Prostate gland (tissue), 2 donors: Measurements from ENCODE around the gene CABP7. TPM values are rescaled to one million over a fixed set of nuclear protein-coding genes. Genes with fewer than 3 reads are reported as not detected.

Experiments
- DNase-seq: peaks from one replicate; pipeline ENCODE4 v3.0.0-alpha.2; 2019; ENCODE audit warnings: low spot score
- H3K27ac ChIP-seq, 2 donors: fragments of 200-600 bp; sonication (generic); 2 replicates each; pipeline ENCODE4 v1.5.1; 2017 to 2019
- H3K27me3 ChIP-seq: fragments of 200-600 bp; sonication (generic); replicated peaks from 2 replicates; pipeline ENCODE4 v1.5.1; 2019; ENCODE audit not compliant: insufficient read depth
- H3K36me3 ChIP-seq, 2 donors: fragments of 200-600 bp; sonication (generic); 1 replicate in 1 of 2; 2 replicates in 1 of 2; pipeline versions ENCODE4 v1.5.1 to v1.8.1; 2017 to 2019
- H3K4me1 ChIP-seq: fragments of 200-600 bp; sonication (generic); replicated peaks from 2 replicates; pipeline ENCODE4 v1.5.1; 2019
- H3K4me3 ChIP-seq, 2 donors: fragments of 200-600 bp; sonication (generic); 2 replicates each; pipeline ENCODE4 v1.5.1; 2017 to 2019
- H3K9me3 ChIP-seq: fragments of 200-600 bp; sonication (generic); 2 replicates; pipeline ENCODE4 v1.5.1; 2017
- POLR2A ChIP-seq: fragments of 450-650 bp; IDR thresholded peaks from one replicate; pipeline ENCODE4 v1.6.1; 2016; ENCODE audit warnings: antibody characterized with exemption, mild to moderate bottlenecking
- POLR2AphosphoS5 ChIP-seq: sonication (generic); formaldehyde crosslinking; IDR thresholded peaks from one replicate; pipeline ENCODE4 v1.6.1; 2017; ENCODE audit warnings: antibody characterized with exemption
- WGBS: methylation state at CpG from one replicate; pipeline ENCODE4 v1.1.5; 2018; 5-methylcytosine and 5-hydroxymethylcytosine counted together
- intact Hi-C: fragments of 100-400 bp; cut with DNase I; formaldehyde crosslinking; loops from one replicate; pipeline ENCODE4 v1.14.2; 2022
- total RNA-seq, 2 donors: library from RNA; depleted of rRNA; stranded (reverse); fragments of >200 nt; gene quantifications; one replicate each; pipeline ENCODE4 v1.1.0, GENCODE V29; 2016
- TF ChIP-seq, protein P1 (sequence below), 4 experiments: fragments of 200-600 bp in 2 of 4; fragments of 450-650 bp in 2 of 4; sonication (generic) in 2 of 4; IDR thresholded peaks; 1 replicate in 3 of 4; 2 replicates in 1 of 4; pipeline ENCODE4 v1.5.1; 2016 to 2019; ENCODE audit warnings: antibody characterized with exemption in 4 of 4, mild to moderate bottlenecking in 2 of 4, moderate library complexity in 2 of 4

CABP7 gene
- total RNA-seq, 2 donors from 2014 or later: 1.5 TPM; not detected in 1

GRCh38 chr22:29769723-29770321 is 50.0 kb downstream of the CABP7 start:
- H3K4me3 ChIP-seq: no peak overlapping the region
- H3K27me3 ChIP-seq: no peaks in the 10 kb centered on the region
- DNase-seq: no peak
- H3K9me3 ChIP-seq: no peaks in the 10 kb centered on the region
- no peak for TF ChIP-seq POLR2AphosphoS5
- TF ChIP-seq, protein P1, sequence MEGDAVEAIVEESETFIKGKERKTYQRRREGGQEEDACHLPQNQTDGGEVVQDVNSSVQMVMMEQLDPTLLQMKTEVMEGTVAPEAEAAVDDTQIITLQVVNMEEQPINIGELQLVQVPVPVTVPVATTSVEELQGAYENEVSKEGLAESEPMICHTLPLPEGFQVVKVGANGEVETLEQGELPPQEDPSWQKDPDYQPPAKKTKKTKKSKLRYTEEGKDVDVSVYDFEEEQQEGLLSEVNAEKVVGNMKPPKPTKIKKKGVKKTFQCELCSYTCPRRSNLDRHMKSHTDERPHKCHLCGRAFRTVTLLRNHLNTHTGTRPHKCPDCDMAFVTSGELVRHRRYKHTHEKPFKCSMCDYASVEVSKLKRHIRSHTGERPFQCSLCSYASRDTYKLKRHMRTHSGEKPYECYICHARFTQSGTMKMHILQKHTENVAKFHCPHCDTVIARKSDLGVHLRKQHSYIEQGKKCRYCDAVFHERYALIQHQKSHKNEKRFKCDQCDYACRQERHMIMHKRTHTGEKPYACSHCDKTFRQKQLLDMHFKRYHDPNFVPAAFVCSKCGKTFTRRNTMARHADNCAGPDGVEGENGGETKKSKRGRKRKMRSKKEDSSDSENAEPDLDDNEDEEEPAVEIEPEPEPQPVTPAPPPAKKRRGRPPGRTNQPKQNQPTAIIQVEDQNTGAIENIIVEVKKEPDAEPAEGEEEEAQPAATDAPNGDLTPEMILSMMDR (IDR thresholded peaks at IDR 0.05): no peak
- no peak for TF ChIP-seq POLR2A
- peaks cover 4 to 6% of the 10 kb centered on the region in 2 donors for H3K36me3 ChIP-seq
- H3K27ac ChIP-seq: no peak overlapping the region
- intact Hi-C loops: loop anchor here (10.0 kb wide), 1 partner anchor 115 kb away; the partner anchor contains the start of gene MTMR3
- H3K4me1 ChIP-seq: peaks cover 11% of the 10 kb centered on the region
- WGBS: 72% methylated on average over 2 of the region's 2 CpGs

DNA sequence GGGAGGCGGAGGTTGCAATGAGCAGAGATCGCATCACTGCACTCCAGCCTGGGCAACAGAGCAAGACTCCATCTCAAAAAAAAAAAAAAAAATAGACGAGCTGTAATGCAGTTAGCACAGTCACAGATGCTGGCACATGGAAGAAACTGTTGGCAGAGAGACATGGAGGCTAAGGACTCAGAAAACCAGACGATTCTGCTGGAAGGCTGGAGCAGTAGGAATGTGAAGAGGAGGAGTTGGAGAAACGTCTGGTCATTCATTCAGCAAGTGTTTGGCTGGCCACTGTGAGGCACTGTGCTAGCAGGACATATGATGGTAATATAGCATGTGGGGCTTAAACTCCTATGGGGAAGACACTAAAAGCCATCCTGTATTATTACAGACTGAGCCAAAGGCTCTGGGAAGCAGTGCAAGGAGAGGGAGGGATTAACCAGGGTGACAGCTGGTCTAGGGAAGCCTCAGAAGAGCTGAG is 52.4 kb downstream of the CABP7 start:
- Histone ChIP-seq H3K4me1 (peaks cover 11% of the 10 kb centered on the region), H3K4me3 (no peak overlapping the region), H3K27ac (no peak overlapping the region), H3K27me3 (no peaks in the 10 kb centered on the region), H3K9me3 (no peaks in the 10 kb centered on the region), H3K36me3 (peaks cover 4 to 6% of the 10 kb centered on the region in 2 donors)
- WGBS: 47% methylated on average over 5 of the region's 5 CpGs
- intact Hi-C loops: no loop called here
- TF ChIP-seq POLR2A (no peak), POLR2AphosphoS5 (peak; percentile 13)
- TF ChIP-seq, protein P1 (IDR thresholded peaks at IDR 0.05): peak in 2 of 4 experiments; percentile 33 to 40
- no peak for DNase-seq

DNA sequence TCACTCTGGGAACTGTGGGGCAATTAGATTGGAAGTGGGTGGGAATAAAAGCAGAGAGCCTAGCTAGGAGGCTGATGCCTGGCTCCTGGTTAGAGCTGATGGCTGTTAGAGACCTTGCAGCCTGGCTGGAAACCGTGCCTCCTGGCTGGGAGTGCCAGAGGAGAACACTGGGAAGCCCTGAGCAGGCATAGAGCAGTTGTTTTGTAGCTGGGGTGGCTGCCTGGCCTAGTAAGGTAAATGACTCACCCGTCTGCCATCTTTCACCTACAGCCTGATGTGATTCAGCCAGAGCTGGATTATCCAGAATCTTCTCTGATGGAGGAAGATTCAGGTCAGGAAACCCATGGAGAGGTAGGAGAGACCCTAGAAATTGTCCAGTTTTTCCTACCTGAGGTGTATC is 53.4 kb downstream of the CABP7 start:
- no peak overlapping the region for H3K4me3 ChIP-seq
- no peak for DNase-seq
- intact Hi-C loops: no loop called here
- H3K27ac ChIP-seq: no peak overlapping the region
- no peaks in the 10 kb centered on the region for H3K27me3 ChIP-seq
- H3K36me3 ChIP-seq: peaks cover 4 to 6% of the 10 kb centered on the region in 2 donors
- H3K9me3 ChIP-seq: no peaks in the 10 kb centered on the region
- TF ChIP-seq POLR2A (no peak), POLR2AphosphoS5 (no peak)
- TF ChIP-seq, protein P1 (IDR thresholded peaks at IDR 0.05): no peak
- 68% methylated on average over 2 of the region's 2 CpGs for WGBS
- peaks cover 8% of the 10 kb centered on the region for H3K4me1 ChIP-seq

GRCh38 chr22:29780220-29780619 is 60.4 kb downstream of the CABP7 start:
- Histone ChIP-seq H3K27me3 (no peaks in the 10 kb centered on the region), H3K27ac (no peak overlapping the region), H3K9me3 (no peaks in the 10 kb centered on the region), H3K4me1 (peaks cover 6% of the 10 kb centered on the region), H3K36me3 (no peaks in the 10 kb centered on the region), H3K4me3 (no peak overlapping the region)
- no peak for DNase-seq
- TF ChIP-seq, protein P1 (IDR thresholded peaks at IDR 0.05): no peak
- TF ChIP-seq POLR2AphosphoS5: no peak
- no peak for TF ChIP-seq POLR2A
- intact Hi-C loops: no loop called here
- 93% methylated on average over 5 of the region's 5 CpGs for WGBS
